AG04450 (cell line): ENCODE results near the gene COX4I2. TPM values are rescaled to one million over a fixed set of nuclear protein-coding genes. Genes with fewer than 3 reads are reported as not detected.
A peak's percentile ranks its signal among the peaks of the same experiment; 100 is the strongest.

Experiments
- CTCF ChIA-PET: fragments of 300-600, 350-600 bp; formaldehyde crosslinking; extraction: SDS; loops from one replicate; lab custom pipeline; 2022; ENCODE audit warnings: antibody characterized with exemption, inconsistent platforms; lab: Charles Lee
- POLR2A ChIA-PET: fragments of 350-600 bp; formaldehyde crosslinking; extraction: SDS; loops from one replicate; lab custom pipeline; 2021; ENCODE audit warnings: antibody characterized with exemption, inconsistent platforms; lab: Yijun Ruan, JAX
- DNase-seq: peaks from one replicate; pipeline ENCODE4 v3.0.0-alpha.2; 2011; ENCODE audit warnings: low read depth, low spot score
- H3K27ac ChIP-seq: one replicate; pipeline ENCODE4 v1.5.1; 2012; ENCODE audit warnings: low read depth, low read length, control low read depth
- H3K27me3 ChIP-seq: one replicate; pipeline ENCODE4 v1.6.0; 2012; ENCODE audit warnings: low read length; ENCODE audit not compliant: control insufficient read depth, insufficient read depth
- H3K4me3 ChIP-seq: 2 replicates; pipeline ENCODE4 v1.5.1; 2011; ENCODE audit warnings: mild to moderate bottlenecking, low read depth, low read length, control low read depth
- H3K9me3 ChIP-seq: 2 replicates; pipeline ENCODE4 v1.5.1; 2012; ENCODE audit warnings: low read length; ENCODE audit not compliant: control insufficient read depth, insufficient read depth
- polyA plus RNA-seq: library from polyadenylated mRNA; depleted of rRNA; stranded (reverse); fragments of >200 nt; gene quantifications from 2 replicates; pipeline ENCODE4 v1.2.3, GENCODE V29; 2011
- TF ChIP-seq, protein P1 (sequence below): IDR thresholded peaks from 2 replicates; pipeline ENCODE4 v1.5.1; 2011; ENCODE audit warnings: low read depth, low read length, control low read depth, inconsistent platforms

The COX4I2 gene
- polyA plus RNA-seq, 1 experiment, result not detected

DNA sequence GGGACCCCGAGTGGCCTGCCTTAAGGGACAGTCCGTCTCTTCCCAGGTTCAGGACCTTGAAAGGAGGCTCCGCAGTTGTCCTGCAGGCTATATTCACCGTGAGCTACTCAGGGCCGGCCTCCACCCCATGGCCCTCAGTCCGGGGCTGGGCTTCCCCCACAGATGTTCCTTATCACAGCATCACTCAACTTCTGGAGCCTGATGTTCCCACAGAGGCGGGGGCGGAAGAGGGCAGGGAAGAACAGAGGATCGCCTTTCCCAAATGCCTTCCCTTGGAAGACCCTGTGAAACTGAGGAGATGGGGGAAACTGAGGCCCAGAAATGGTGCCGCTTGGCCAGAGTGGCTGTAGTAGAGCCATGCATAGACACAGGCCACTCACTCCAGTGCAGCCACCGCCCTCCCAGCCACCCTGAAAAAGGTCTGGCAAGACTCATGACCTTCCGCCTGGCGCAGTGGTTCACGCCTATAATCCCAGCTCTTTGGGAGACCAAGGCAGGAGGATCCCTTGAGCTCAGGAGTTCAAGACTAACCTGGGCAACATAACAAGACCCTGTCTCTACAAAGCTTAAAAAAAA lies 4.3 kb upstream of the COX4I2 start:
- peaks cover 8% of the 10 kb centered on the region for H3K27me3 ChIP-seq
- CTCF ChIA-PET, result interaction anchor here (0.6 to 6.0 kb wide), 37 partner anchors 8 to 156 kb away, joined by 3 to 85 read pairs (median 5); partner anchors contain the start of gene ID1
- H3K9me3 ChIP-seq, result peaks cover 4% of the 10 kb centered on the region; the same call in 1 of the 2 replicates
- POLR2A ChIA-PET, result interaction anchor here (0.6 to 1.4 kb wide), 9 partner anchors 16 to 120 kb away, joined by 3 to 7 read pairs (median 3); no protein-coding TSS in a partner anchor
- H3K27ac ChIP-seq, result peak overlapping the region; percentile 39
- no peak overlapping the region for H3K4me3 ChIP-seq
- peak; percentile 72 for DNase-seq
- TF ChIP-seq, protein P1, sequence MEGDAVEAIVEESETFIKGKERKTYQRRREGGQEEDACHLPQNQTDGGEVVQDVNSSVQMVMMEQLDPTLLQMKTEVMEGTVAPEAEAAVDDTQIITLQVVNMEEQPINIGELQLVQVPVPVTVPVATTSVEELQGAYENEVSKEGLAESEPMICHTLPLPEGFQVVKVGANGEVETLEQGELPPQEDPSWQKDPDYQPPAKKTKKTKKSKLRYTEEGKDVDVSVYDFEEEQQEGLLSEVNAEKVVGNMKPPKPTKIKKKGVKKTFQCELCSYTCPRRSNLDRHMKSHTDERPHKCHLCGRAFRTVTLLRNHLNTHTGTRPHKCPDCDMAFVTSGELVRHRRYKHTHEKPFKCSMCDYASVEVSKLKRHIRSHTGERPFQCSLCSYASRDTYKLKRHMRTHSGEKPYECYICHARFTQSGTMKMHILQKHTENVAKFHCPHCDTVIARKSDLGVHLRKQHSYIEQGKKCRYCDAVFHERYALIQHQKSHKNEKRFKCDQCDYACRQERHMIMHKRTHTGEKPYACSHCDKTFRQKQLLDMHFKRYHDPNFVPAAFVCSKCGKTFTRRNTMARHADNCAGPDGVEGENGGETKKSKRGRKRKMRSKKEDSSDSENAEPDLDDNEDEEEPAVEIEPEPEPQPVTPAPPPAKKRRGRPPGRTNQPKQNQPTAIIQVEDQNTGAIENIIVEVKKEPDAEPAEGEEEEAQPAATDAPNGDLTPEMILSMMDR, result no peak

DNA sequence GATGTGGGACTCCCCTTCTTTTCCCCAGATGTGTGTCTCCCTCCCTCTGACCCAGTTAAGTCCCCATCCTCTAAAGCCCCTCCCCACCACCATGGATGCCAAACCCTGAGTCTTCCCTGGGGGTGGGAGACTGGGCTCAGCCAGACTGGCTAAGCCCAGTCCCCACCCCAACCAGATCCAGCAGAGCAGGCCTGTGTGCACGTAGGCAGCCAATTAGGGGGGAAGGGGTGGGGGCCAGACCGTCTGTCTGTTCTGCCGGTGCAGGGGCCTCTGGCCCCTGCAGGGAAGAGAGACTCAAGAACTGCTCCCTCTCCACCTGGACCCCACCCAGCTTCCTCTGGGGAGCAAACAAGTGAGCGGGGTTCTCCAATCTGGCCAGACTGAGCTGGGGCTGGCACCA lies 605 bp downstream of the COX4I2 start:
- Histone ChIP-seq H3K4me3 (no peak overlapping the region), H3K27me3 (peaks cover 31% of the 10 kb centered on the region), H3K27ac (no peak overlapping the region), H3K9me3 (no peaks in the 10 kb centered on the region; the same call in 1 of the 2 replicates)
- DNase-seq, result no peak
- CTCF ChIA-PET, result interaction anchor here (2.2 to 2.4 kb wide), 2 partner anchors 23 to 85 kb away, joined by 5 to 17 read pairs; no protein-coding TSS in a partner anchor
- TF ChIP-seq, protein P1, result no peak
- POLR2A ChIA-PET, result interaction anchor here (0.6 kb wide), 1 partner anchor 69 kb away, joined by 6 read pairs; no protein-coding TSS in a partner anchor

DNA sequence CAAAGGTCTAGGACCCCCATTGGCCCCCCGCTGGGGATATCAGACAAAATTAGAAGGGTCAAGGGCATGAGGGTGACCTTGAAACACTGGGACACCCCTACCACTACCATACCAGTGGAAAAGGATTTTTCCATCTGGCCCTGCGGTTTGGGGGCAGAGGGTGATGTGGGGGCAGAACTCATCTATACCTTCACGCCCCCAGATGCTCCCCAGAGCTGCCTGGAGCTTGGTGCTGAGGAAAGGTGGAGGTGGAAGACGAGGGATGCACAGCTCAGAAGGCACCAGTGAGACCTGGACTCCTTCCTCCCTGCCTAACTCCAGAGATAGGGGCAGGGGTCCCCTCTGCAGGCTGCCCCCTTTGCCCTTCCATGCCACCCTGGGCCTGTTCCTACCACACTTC lies 1.1 kb downstream of the COX4I2 start:
- H3K27ac ChIP-seq, result no peak overlapping the region
- H3K4me3 ChIP-seq, result no peak overlapping the region
- CTCF ChIA-PET, result interaction anchor here (2.2 to 2.4 kb wide), 2 partner anchors 23 to 85 kb away, joined by 5 to 17 read pairs; no protein-coding TSS in a partner anchor
- POLR2A ChIA-PET, result interaction anchor here (0.6 kb wide), 1 partner anchor 70 kb away, joined by 6 read pairs; no protein-coding TSS in a partner anchor
- H3K9me3 ChIP-seq, result no peaks in the 10 kb centered on the region; the same call in 1 of the 2 replicates
- peaks cover 32% of the 10 kb centered on the region for H3K27me3 ChIP-seq
- TF ChIP-seq, protein P1, result no peak
- DNase-seq, result no peak

DNA sequence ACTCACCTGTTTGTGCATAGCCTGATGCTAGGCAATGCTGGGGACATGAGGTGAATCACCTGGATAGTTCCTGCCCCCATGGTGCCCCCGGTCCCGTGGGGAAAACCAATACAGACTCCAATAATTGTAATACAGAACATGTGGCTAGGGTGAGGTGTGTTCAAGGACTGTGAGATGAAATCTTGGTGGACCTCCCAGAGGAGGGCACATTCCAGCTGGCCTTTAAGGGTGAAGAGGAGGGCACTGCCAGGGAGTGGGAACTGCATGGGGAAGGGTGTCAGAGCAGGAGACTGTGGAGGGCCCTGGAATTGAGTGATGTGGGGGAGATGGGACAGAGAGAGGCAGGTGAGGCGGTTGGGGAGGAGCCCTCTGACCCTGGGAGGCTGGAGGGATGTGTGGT lies 2.5 kb downstream of the COX4I2 start:
- no peak overlapping the region for H3K27ac ChIP-seq
- peaks cover 32% of the 10 kb centered on the region for H3K27me3 ChIP-seq
- ChIA-PET POLR2A (no interaction called here), CTCF (interaction anchor here (2.4 to 2.5 kb wide), 2 partner anchors 21 to 84 kb away, joined by 17 read pairs; no protein-coding TSS in a partner anchor)
- no peaks in the 10 kb centered on the region; the same call in 1 of the 2 replicates for H3K9me3 ChIP-seq
- H3K4me3 ChIP-seq, result no peak overlapping the region
- DNase-seq, result no peak
- TF ChIP-seq, protein P1, result no peak

DNA sequence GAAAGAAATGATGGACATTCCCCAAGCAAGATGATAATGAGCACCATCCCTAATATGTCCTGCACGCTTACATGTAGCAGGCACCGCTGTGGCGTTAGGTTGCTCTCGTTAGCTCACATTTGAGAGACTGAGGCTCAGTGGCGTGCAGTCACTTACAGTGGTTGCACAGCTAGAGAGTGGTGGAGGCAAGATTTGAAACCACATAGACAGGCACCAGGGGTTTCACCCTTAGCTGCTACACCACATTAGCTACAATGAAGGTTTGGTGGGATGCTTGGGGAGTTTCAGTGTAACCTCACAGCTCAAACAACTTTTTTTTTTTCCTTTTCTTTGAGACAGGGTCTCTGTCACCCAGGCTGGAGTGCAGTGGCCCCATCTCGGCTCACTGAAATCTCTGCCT lies 3.7 kb downstream of the COX4I2 start:
- ChIA-PET POLR2A (interaction anchor here (0.6 to 0.7 kb wide), 2 partner anchors 14 to 192 kb away, joined by 3 to 6 read pairs; no protein-coding TSS in a partner anchor), CTCF (interaction anchor here (1.9 to 2.5 kb wide), 2 partner anchors 20 to 83 kb away, joined by 9 to 17 read pairs; no protein-coding TSS in a partner anchor)
- Histone ChIP-seq H3K4me3 (no peak overlapping the region), H3K9me3 (no peaks in the 10 kb centered on the region; the same call in 1 of the 2 replicates), H3K27me3 (peaks cover 32% of the 10 kb centered on the region), H3K27ac (no peak overlapping the region)
- no peak for DNase-seq
- TF ChIP-seq, protein P1, result no peak
